IPS DF 6.9 (cell line): ENCODE measurements around the gene IKZF5.
A peak's percentile ranks its signal among the peaks of the same experiment; 100 is the strongest.

ENCODE experiments used
- DNase-seq: peaks from one replicate; pipeline ENCODE4 v3.0.0-alpha.2; 2013; ENCODE audit warnings: low read depth, low spot score
- H3K27ac ChIP-seq: one replicate; pipeline ENCODE4 v1.5.1; 2013; ENCODE audit warnings: low read length, control low read depth
- H3K27me3 ChIP-seq: 2 replicates; pipeline ENCODE4 v1.6.1; 2013; ENCODE audit warnings: mild to moderate bottlenecking, low read length; ENCODE audit not compliant: control insufficient read depth, insufficient read depth
- H3K36me3 ChIP-seq: 2 replicates; pipeline ENCODE4 v1.6.1; 2013; ENCODE audit warnings: low read length; ENCODE audit not compliant: control insufficient read depth, insufficient read depth
- H3K4me1 ChIP-seq: 2 replicates; pipeline ENCODE4 v1.6.1; 2013; ENCODE audit warnings: low read length; ENCODE audit not compliant: control insufficient read depth, insufficient read depth
- H3K4me3 ChIP-seq: 2 replicates; pipeline ENCODE4 v1.5.1; 2013; ENCODE audit warnings: mild to moderate bottlenecking, low read length
- H3K9me3 ChIP-seq: 2 replicates; pipeline ENCODE4 v1.6.1; 2013; ENCODE audit warnings: low read length, inconsistent platforms; ENCODE audit not compliant: control insufficient read depth, insufficient read depth
- WGBS: extraction: QIAGEN DNeasy Blood & Tissue Kit; methylation state at CpG from one replicate; pipeline ENCODE4 v1.1.7; 2013; ENCODE audit warnings: mixed read lengths, missing lambda C conversion rate; ENCODE audit not compliant: insufficient read length, insufficient coverage; 5-methylcytosine and 5-hydroxymethylcytosine counted together

The IKZF5 gene

DNA sequence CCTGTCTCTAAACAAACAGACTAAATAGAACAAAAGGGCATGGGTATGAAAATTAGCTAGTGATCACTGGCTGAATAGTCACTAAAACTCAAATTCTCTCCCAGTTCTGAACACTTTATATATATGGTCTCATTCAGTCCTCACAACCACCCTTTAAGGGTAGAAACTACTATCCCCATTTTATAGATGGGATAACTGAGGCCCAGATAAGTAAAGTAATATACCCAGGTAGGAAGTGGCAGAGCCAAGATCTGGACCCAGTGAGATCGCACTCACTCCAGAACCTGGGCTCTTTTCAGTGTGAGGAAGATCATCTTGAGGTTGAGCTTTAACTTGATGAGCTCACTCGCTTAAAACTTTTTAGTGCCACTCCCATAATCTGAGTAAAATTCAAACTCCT lies 23.9 kb downstream of the IKZF5 start:
- Histone ChIP-seq H3K36me3 (no peaks in the 10 kb centered on the region), H3K27ac (no peak overlapping the region), H3K4me3 (no peak overlapping the region), H3K27me3 (no peaks in the 10 kb centered on the region), H3K9me3 (no peaks in the 10 kb centered on the region), H3K4me1 (no peaks in the 10 kb centered on the region)
- no peak for DNase-seq
- WGBS, result no CpG with 5 or more reads among the region's 2 CpGs

DNA sequence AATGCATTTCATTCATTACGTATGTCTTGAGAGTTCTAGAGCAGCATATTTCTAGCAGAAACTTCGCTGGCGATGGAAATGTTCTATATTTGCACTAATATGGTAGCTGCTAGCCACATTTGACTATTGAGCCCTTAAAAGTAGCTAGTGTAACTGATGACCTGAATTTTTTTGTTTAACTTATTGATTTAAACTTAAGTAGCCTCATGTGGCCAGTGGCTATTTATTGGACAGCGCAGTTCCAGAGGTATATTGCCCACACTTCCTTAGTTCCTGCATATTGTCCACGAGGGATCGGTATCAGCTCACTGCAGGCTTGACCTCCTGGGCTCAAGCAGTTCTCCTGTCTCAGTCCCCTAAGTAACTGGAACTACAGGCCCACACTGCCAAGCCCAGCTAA lies 24.7 kb downstream of the IKZF5 start:
- Histone ChIP-seq H3K9me3 (no peaks in the 10 kb centered on the region), H3K4me3 (no peak overlapping the region), H3K4me1 (no peaks in the 10 kb centered on the region), H3K27me3 (no peaks in the 10 kb centered on the region), H3K36me3 (no peaks in the 10 kb centered on the region), H3K27ac (no peak overlapping the region)
- WGBS, result no CpG with 5 or more reads among the region's 6 CpGs
- no peak for DNase-seq

DNA sequence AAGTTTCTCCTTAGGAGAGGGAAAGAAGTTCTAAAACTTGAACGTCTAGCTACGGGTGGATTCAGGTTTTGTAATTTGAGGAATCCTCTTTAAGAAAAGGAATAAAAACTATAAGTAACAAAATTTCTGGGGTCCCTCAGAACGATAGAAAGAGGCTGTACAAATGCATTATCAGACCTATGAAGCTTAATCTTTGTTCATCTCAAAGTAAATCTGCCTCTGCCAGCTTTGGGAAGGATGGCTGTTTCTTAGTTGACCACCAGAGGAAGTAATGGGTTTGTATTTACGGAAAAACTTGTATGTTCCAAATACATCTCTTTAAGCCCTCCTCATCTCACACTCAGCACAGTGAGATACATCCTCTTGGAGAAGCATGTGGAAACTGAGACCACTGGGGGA lies 27.5 kb downstream of the IKZF5 start:
- no peaks in the 10 kb centered on the region for H3K27me3 ChIP-seq
- DNase-seq, result peak; percentile 5
- no peaks in the 10 kb centered on the region for H3K4me1 ChIP-seq
- no peak overlapping the region; the same call in 1 of the 2 replicates for H3K4me3 ChIP-seq
- H3K36me3 ChIP-seq, result no peaks in the 10 kb centered on the region
- no peak overlapping the region for H3K27ac ChIP-seq
- WGBS, result no CpG with 5 or more reads among the region's 4 CpGs
- H3K9me3 ChIP-seq, result no peaks in the 10 kb centered on the region

DNA sequence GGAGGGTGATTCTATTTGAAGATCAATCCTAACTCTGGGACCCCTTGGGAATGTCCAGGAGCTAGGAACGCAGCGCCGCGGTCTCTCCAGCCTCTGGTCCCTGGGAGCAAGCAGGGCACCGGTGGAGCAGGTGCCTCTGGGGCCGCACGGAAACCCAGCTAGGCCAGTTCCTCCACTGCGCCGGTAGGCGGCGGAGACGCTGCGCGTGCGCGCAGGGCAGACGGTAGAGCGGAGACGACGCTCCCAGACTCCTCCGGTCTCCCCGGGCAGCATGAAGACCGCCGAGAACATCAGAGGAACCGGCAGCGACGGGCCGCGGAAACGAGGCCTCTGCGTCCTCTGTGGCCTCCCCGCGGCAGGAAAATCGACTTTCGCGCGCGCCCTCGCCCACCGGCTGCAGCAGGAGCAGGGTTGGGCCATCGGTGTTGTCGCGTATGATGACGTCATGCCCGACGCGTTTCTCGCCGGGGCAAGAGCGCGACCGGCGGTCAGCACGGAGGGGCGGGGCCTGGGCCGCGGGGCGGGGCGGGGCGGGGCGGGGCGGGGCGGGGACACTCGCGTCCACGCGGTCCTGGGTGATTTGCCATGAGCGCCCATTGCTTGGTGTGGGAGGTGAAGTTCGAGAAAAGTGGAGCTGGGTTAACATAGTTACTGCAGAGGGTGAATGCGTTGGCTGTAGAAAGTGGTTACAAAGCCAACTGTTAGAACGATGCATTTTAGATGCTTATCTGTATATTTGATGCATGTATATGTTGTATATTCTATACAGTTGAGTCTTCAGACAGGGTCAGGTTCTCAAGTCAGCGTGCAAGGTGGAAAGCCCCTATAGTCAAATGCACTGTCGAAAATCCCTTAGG lies 28.2 kb downstream of the IKZF5 start, which contains the start of gene PSTK:
PSTK (plus strand) TSS at position 193 of the 857 bp plus-strand sequence; CDS start at position 272, 79 bp downstream.
- peak; percentile 76 for DNase-seq
- no peaks in the 10 kb centered on the region for H3K4me1 ChIP-seq
- H3K27ac ChIP-seq, result no peak within 1 kb of the TSS
- H3K4me3 ChIP-seq, result peak within 1 kb of the TSS; percentile 85; the same call in 1 of the 2 replicates
- H3K9me3 ChIP-seq, result no peaks in the 10 kb centered on the region
- H3K36me3 ChIP-seq, result no peaks in the 10 kb centered on the region
- no CpG with 5 or more reads among the region's 73 CpGs for WGBS
- H3K27me3 ChIP-seq, result no peaks in the 10 kb centered on the region

DNA sequence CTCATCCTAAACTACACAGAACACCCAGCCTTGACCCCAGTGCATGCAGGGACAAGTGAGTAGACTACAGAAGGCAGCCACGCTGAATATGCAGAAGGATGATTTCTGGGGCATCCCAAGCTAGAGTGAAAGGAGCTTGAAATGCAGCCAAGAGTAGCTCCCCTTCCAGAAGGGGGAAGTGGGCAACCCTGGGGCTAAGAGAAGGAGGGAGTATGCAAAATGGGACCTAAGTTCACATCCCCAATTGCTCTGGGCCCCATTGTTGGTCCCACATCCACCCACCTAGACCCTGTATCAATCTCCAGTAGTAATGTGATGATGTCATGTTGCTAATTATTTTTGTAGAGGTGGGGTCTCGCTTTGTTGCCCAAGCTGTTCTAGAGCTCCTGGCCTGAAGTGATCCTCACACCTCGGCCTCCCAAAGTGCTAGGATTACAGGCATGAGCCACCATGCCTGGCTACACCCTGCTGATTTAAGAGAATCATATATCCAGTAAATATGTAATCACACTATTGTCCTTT lies 34.0 kb downstream of the IKZF5 start:
- H3K36me3 ChIP-seq, result no peaks in the 10 kb centered on the region
- no peaks in the 10 kb centered on the region for H3K27me3 ChIP-seq
- H3K4me1 ChIP-seq, result no peaks in the 10 kb centered on the region
- no CpG with 5 or more reads among the region's 3 CpGs for WGBS
- H3K4me3 ChIP-seq, result no peak overlapping the region
- DNase-seq, result no peak
- H3K27ac ChIP-seq, result no peak overlapping the region
- H3K9me3 ChIP-seq, result no peaks in the 10 kb centered on the region

DNA sequence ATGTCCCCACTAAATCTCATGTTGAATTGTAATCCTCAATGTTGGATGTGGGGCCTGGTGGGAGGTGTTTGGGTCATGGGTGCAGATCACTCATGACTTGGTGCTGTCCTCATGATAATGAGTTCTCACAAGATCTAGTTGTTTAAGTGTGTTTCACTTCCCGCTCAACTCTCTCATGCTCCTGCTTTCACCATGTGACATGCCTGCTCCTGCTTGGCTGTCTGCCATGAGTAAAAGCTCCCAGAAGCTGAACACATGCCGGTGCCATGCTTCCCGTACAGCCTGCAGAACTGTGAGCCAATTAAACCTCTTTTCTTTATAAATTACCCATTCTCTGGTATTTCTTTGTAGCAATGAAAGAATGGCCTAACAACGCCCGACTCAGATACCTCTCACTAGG lies 34.6 kb downstream of the IKZF5 start:
- no CpG with 5 or more reads among the region's 5 CpGs for WGBS
- H3K4me3 ChIP-seq, result no peak overlapping the region
- no peaks in the 10 kb centered on the region for H3K4me1 ChIP-seq
- H3K36me3 ChIP-seq, result no peaks in the 10 kb centered on the region
- no peaks in the 10 kb centered on the region for H3K9me3 ChIP-seq
- H3K27ac ChIP-seq, result no peak overlapping the region
- H3K27me3 ChIP-seq, result no peaks in the 10 kb centered on the region
- DNase-seq, result no peak

DNA sequence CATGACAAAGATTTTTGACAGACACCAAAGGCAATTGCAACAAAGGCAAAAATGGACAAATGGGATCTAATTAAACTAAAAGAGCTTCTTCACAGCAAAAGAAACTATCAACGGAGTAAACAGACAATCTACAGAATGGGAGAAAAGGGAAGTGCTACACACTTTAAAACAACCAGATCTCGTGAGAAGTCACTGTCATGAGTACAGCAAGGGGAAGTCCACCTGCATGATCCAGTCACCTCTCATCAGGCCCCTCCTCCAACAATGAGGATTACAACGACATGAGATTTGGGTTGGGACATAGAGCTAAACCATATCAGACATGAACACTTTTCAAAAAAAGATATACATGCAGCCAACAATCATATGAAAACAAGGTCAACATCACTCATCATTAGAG lies 39.9 kb downstream of the IKZF5 start:
- no peaks in the 10 kb centered on the region for H3K4me1 ChIP-seq
- WGBS, result no CpG with 5 or more reads among the region's 3 CpGs
- no peak for DNase-seq

DNA sequence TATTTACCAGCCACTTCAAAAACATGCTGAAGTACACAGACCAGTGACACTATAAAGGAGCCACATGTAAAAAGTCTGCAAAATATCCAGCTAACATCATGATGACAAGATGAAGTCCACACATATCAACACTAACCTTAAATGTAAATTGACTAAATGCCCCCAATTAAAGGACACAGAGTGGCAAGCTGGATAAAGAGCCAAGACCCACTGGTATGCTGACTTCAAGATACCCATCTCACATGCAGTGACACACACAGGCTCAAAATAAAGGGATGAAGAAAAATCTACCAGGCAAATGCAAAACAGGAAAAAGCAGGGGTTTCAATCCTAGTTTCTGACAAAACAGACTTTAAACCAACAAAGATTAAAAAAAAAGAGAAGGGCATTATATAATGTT lies 41.7 kb downstream of the IKZF5 start:
- Histone ChIP-seq H3K27ac (no peak overlapping the region), H3K27me3 (no peaks in the 10 kb centered on the region), H3K9me3 (no peaks in the 10 kb centered on the region), H3K4me3 (no peak overlapping the region), H3K4me1 (no peaks in the 10 kb centered on the region), H3K36me3 (no peaks in the 10 kb centered on the region)
- DNase-seq, result no peak

More for the DNA sequence above, 39.9 kb downstream of the IKZF5 start:
- H3K4me3 ChIP-seq, result no peak overlapping the region
- no peaks in the 10 kb centered on the region for H3K36me3 ChIP-seq
- H3K9me3 ChIP-seq, result no peaks in the 10 kb centered on the region
- no peak overlapping the region for H3K27ac ChIP-seq
- H3K27me3 ChIP-seq, result no peaks in the 10 kb centered on the region

DNA sequence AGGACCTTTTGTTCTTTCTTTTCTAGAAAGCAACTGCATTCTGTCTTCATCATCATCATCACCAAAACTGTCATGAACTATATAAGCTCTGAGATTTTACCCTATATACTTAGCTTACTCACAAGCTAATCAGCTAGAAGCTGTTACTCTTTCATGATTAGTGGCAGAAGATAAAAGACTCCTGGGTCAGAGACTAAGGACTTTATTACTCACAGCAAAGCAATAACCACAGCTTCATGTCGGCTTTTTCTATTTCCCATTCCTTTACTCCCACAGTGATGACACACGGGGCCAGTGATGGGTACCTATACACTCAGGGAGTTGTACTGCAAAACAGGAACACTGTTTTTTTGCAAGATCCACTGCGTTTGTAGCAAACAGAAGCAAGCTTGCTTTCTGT lies 46.2 kb downstream of the IKZF5 start:
- Histone ChIP-seq H3K4me3 (no peak overlapping the region), H3K36me3 (no peaks in the 10 kb centered on the region), H3K27me3 (no peaks in the 10 kb centered on the region), H3K9me3 (no peaks in the 10 kb centered on the region), H3K4me1 (no peaks in the 10 kb centered on the region), H3K27ac (no peak overlapping the region)
- no CpG with 5 or more reads among the region's 3 CpGs for WGBS
- no peak for DNase-seq

DNA sequence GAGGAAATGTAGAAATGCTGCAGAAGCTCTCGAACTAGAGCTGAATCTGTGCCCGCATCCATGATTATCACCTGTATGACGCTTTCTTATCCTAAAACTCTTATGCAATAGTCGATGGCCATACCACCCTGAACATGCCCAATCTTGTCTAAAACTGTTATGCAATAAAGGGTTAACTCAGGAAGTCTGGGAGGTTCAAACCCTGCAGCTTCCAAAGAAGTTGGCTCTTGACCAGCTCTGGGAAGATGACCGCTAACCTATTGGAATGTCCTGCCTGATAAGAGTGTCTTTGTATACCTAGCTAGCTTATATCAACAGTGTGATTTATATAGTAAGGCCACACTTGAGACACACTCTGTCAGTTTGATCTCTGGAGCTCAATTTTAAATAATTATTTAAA lies 51.1 kb downstream of the IKZF5 start:
- DNase-seq, result no peak
- peaks cover 3% of the 10 kb centered on the region; the same call in 1 of the 2 replicates for H3K27me3 ChIP-seq
- H3K36me3 ChIP-seq, result no peaks in the 10 kb centered on the region
- no peak overlapping the region for H3K27ac ChIP-seq
- no peaks in the 10 kb centered on the region for H3K9me3 ChIP-seq
- no CpG with 5 or more reads among the region's 5 CpGs for WGBS
- peaks cover 1% of the 10 kb centered on the region; the same call in 1 of the 2 replicates for H3K4me1 ChIP-seq
- no peak overlapping the region for H3K4me3 ChIP-seq
